HS-5 (cell line): ENCODE measurements around the gene HUS1B.

Experiments
- DNase-seq: peaks from one replicate; pipeline ENCODE4 v3.0.0-alpha.2; 2012; ENCODE audit warnings: low read depth

Gene HUS1B

DNA sequence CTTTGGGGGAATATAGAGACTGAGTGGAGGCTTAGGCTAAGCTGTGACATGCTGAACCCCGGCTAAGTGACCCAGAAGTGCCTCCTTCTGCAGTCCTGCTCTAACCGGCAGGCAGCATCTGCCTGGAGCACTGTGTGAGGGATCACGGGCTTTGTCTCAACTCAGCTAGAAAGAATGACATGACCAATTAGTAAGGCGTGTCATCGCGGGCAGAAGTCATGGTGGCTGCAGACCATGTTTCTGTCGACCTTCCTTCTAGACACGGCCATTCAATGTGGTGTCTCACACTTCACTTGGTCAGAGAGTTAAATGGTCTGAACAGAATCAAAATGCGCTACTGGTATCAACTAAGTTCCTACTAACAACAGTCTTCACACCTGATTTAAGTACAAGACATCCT lies 35.0 kb downstream of the HUS1B start:
- DNase-seq, result no peak

DNA sequence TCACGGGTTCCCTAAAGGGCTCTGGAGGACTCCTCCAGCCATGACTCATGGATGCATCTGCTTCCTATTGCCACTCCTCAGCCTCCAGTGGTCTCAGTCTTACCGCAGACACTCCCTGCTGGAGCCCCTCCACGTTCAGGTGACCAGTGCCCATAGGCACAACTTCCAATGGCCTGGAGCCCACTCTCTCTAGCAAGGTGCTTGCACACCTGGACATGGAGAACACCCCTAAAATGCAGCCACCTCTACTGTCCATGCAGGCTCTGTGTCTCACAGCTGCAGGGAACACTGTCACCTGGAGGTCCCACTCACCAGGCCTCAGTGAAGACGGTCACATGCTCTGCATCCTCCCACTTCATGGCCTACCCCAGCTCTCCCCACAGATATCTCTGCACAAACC lies 36.0 kb downstream of the HUS1B start:
- DNase-seq, result no peak

- no peak for DNase-seq
These were observed 36.7 kb downstream of the HUS1B start for GRCh38 chr6:620166-620565.

DNA sequence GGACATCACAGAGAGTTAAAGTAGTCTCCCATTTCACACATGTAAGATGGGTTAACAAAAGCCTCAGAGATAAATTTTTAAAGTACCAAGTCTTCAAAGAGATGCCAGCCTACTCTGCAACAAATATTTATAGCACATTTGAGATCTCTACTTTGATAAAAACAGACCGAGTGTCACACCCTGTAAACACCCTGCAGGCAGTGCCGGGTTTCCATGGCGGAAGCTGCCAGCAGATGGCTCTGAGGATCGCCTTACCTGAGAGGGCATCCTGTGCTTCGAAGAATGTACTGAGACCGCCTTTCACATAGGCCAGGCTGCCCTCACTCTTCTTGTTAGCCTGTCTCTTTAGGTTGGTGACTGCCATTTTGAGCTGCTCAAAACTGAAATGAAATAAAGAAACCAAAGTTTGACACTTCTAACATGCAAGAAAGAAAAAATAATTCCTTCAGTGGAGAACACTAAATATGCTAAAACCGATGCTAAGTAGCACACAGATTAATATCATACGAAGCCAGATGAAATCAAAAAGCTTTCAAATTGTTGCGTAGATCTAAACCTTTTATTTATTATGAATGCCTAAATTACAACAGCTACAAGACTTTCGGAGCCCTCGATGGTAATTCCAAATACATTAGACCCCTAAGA lies 39.3 kb downstream of the HUS1B start:
- no peak for DNase-seq

GRCh38 chr6:613981-614380 lies 42.9 kb downstream of the HUS1B start:
- no peak for DNase-seq

DNA sequence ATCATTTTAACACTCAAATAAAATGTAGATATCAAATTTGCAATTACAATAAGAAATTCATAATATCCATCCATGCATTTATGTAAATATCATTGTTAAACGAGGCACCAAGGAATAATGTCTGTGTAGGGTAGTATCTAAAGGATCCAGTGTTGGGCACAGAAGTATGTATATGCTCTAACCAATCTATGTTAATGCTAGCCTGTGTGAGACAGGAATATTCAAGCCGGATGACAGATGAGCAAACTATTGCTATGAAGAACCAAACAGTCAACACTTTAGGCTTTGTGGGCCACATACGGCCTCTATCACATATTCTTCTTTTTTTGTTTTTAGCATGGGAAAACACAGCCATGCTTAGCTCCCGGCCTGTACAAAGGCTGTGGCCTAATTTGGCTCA lies 45.0 kb downstream of the HUS1B start:
- no peak for DNase-seq

GRCh38 chr6:610882-611281 lies 46.0 kb downstream of the HUS1B start:
- no peak for DNase-seq

DNA sequence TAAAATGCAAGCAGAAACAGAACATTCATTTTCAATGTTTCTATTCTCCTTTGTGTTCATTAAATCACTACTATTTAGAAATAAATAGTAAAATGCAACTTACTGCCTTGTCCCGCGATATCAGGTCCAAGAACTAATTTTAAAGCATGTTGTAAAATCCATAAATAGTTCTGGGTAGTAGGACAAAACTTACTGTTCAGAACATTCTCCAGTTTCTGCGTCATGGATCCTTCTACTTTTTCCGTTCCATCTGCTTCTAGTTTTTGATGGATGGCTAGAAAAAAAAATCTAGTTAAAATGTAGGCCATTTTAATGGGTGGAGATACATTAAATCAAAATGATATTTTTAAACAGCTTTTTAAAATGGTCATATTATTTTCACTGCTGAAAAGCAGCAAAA lies 47.0 kb downstream of the HUS1B start:
- no peak for DNase-seq

GRCh38 chr6:606829-607379 lies 50.0 kb downstream of the HUS1B start:
- no peak for DNase-seq
